ENCODE data around the gene CALML3. TPM values are rescaled to one million over a fixed set of nuclear protein-coding genes. Genes with fewer than 3 reads are reported as not detected.

Gene CALML3
- total RNA-seq, 1 donor from 2014 or later: not detected

DNA sequence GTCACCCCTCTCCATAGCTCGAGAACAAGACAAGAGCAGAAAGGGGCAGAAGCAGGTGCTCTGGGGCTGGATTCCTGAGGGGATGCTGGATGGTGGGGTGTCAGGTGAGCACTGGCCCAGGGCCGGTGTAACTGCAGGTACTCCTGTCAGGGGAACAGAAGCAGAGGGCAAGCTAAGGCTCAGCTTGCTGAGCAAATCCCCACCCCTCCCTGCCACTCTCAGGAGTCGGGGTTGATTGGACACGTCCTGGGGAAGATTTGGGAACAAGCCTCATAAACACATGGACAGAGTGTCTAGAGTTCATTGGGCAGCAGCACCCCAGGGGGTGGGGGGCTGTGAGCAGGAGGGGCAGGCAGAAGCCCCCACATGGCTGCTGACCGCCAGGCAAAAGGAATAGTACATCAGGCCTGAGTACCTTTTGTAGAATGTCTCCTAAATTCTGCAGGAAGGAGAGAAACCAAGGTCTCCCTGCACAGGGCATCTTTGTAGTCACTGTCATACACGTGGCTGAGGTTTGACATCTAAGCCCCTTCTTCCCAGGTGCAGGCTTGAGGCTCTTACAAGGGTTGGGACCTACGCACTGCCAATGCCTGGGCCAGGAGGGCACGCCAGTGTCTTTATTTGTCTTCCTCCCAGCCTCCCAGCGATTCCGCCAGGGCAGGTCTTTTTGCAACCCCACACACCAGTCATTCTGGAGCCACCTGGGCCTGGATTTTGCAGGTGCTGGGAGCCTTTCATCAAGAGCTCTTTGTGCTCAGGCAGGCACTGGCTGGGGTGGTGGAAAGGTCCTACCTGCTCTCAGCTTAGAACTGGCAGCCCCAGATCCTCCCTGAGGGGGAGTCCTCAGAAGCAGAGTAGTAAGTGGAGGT is 2.8 kb downstream of the CALML3 start:
- no peaks in the 10 kb centered on the region for H3K36me3 ChIP-seq
- intact Hi-C loops (cut with micrococcal nuclease): no loop called here
- TF ChIP-seq, protein P1, sequence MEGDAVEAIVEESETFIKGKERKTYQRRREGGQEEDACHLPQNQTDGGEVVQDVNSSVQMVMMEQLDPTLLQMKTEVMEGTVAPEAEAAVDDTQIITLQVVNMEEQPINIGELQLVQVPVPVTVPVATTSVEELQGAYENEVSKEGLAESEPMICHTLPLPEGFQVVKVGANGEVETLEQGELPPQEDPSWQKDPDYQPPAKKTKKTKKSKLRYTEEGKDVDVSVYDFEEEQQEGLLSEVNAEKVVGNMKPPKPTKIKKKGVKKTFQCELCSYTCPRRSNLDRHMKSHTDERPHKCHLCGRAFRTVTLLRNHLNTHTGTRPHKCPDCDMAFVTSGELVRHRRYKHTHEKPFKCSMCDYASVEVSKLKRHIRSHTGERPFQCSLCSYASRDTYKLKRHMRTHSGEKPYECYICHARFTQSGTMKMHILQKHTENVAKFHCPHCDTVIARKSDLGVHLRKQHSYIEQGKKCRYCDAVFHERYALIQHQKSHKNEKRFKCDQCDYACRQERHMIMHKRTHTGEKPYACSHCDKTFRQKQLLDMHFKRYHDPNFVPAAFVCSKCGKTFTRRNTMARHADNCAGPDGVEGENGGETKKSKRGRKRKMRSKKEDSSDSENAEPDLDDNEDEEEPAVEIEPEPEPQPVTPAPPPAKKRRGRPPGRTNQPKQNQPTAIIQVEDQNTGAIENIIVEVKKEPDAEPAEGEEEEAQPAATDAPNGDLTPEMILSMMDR (IDR thresholded peaks at IDR 0.05; ENCODE audit: borderline replicate concordance): no peak
- H3K27ac ChIP-seq (replicated peaks): no peak overlapping the region
- H3K27me3 ChIP-seq (ENCODE audit: low read depth): no peaks in the 10 kb centered on the region
- no peak for DNase-seq
- no peaks in the 10 kb centered on the region for H3K9me3 ChIP-seq (replicated peaks)
- no peaks in the 10 kb centered on the region for H3K4me1 ChIP-seq
- no peak overlapping the region for H3K4me3 ChIP-seq

DNA sequence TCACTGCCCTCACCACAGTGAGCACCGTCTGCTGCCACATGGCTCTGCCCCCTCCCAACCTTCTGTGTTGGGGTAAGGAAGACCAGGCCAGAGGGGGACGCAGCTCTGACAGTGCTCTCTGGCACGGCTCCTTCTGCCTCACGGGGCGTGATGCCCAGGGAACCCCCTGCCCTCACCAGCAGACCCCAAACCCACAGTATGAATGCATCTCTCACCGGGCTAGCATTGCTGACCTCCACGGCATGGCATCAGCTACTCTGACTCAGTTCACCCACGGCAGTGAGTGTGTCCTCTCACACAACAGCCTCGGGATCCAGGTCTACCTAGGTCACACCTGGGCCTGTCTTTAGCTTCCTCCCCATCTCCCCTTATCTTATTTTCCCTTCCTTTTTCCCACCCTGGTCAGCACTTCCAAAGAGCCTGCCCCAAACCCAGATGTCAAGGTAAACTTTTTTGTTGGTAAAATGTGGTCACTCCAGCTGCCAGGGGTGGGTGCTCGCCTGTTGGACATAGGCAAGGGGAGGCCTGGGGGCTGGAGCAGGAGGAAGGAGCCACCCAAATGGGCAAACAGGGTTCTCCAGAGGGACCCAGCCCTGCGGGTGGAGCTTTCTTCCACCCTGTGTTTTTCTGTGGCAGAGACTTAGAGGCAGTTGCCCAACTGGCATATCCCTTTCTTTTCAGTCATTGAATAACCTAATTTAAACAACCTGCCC is 4.4 kb downstream of the CALML3 start:
- Histone ChIP-seq H3K9me3 (replicated peaks) (no peaks in the 10 kb centered on the region), H3K4me3 (no peak overlapping the region), H3K27me3 (ENCODE audit: low read depth) (no peaks in the 10 kb centered on the region), H3K27ac (replicated peaks) (no peak overlapping the region), H3K36me3 (no peaks in the 10 kb centered on the region), H3K4me1 (peaks cover 1% of the 10 kb centered on the region)
- no peak for DNase-seq
- TF ChIP-seq, protein P1 (IDR thresholded peaks at IDR 0.05; ENCODE audit: borderline replicate concordance): no peak
- intact Hi-C loops (cut with micrococcal nuclease): no loop called here

DNA sequence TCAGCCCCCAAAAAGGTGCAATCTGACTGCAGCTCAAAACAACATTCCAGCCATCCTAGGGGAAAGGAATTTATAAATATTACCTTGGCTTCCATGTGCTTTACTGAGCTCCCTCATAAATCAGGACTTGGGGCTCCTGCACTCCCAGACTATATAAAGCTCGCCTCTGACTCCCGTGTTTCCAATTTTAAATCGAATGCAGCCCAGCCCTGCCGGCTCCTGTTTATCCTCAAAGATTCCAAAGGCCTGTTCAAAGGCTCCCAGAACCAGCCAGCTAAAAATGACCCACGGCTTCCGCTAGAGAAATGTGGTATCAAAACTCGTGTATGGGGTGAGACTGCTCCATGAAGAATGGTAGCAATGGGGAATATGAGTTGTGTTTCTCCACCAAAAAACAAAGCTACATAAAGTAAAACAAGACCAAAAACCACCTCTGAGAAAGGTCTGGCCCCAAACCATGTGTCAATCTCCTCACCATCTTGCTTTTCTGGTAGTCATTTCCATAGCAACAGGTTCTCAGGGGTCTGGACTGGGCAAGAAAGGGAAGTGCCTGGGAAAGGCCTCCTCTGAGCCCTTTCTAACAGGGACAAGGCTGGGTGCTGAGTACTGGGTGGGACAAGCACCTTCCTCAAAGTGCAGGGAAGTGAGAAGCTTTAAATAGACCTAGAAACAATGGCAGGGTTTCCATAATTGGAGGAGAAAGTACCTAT is 5.1 kb downstream of the CALML3 start:
- TF ChIP-seq, protein P1 (IDR thresholded peaks at IDR 0.05; ENCODE audit: borderline replicate concordance): no peak
- Histone ChIP-seq H3K27me3 (ENCODE audit: low read depth) (no peaks in the 10 kb centered on the region), H3K36me3 (no peaks in the 10 kb centered on the region), H3K4me1 (peaks cover 9% of the 10 kb centered on the region), H3K9me3 (replicated peaks) (no peaks in the 10 kb centered on the region), H3K27ac (replicated peaks) (no peak overlapping the region), H3K4me3 (no peak overlapping the region)
- DNase-seq: no peak
- intact Hi-C loops (cut with micrococcal nuclease): no loop called here

DNA sequence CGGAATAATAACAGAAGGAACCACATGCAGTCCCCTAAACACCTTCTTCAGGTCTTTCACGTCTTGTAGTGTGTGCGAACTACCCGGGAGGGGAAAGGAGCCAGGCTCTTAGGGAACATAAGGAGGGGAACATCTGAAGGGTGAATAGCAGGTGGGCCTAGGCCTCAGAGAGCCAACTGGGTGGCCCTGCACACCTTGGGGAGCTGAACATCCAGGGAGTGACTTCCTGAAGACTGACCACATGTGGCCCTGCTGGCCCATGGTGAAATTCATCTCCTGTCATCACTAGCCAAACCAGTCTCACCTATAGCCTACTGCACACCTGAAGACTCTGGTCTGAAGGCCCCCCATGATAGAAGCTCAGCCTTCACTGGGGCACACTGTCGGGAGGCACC is 5.6 kb downstream of the CALML3 start:
- intact Hi-C loops (cut with micrococcal nuclease): no loop called here
- no peak overlapping the region for H3K4me3 ChIP-seq
- TF ChIP-seq, protein P1 (IDR thresholded peaks at IDR 0.05; ENCODE audit: borderline replicate concordance): no peak
- H3K27ac ChIP-seq (replicated peaks): no peak overlapping the region
- H3K36me3 ChIP-seq: no peaks in the 10 kb centered on the region
- no peaks in the 10 kb centered on the region for H3K9me3 ChIP-seq (replicated peaks)
- no peaks in the 10 kb centered on the region for H3K27me3 ChIP-seq (ENCODE audit: low read depth)
- no peak for DNase-seq
- H3K4me1 ChIP-seq: peaks cover 11% of the 10 kb centered on the region

DNA sequence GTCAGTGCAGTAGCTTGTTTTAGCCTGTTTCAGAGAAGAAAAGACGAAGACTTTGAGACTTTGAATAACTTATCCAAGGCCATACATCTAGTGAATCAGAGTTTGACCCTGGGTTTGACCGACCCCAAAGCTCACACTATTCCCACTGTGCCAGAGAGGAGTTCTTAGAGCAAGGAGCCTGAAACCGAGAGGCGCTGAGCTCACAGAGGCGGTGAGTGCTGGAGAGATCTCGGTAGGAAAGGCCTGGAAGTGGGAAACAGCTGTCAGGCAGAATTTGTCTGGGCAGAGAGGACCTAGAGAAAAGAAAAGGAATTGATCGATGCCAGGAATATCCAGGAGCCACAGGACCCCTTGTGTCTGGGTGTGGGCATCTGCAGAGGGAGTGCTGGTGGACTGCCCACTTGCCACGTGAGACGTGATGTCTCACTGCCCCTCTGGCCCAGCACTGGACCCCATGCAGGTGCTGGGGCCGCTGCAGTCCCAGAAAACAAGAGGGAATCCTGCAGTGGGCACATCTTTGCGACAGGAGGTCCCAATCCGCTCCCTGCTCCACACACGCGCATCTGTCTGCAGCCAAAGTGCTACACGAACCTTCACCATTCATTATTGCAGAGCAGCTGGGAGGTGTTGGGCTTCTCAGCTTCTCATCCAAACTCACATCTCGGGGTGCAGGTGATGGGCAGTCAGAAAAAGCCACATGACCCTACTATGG is 6.2 kb downstream of the CALML3 start:
- Histone ChIP-seq H3K36me3 (no peaks in the 10 kb centered on the region), H3K4me1 (peaks cover 11% of the 10 kb centered on the region), H3K4me3 (no peak overlapping the region), H3K9me3 (replicated peaks) (no peaks in the 10 kb centered on the region), H3K27me3 (ENCODE audit: low read depth) (no peaks in the 10 kb centered on the region), H3K27ac (replicated peaks) (no peak overlapping the region)
- intact Hi-C loops (cut with micrococcal nuclease): no loop called here
- DNase-seq: no peak
- TF ChIP-seq, protein P1 (IDR thresholded peaks at IDR 0.05; ENCODE audit: borderline replicate concordance): no peak

Data from left ventricle myocardium inferior (tissue), 1 donor.